Measurements from ENCODE around the gene MTTP.

Gene MTTP

DNA sequence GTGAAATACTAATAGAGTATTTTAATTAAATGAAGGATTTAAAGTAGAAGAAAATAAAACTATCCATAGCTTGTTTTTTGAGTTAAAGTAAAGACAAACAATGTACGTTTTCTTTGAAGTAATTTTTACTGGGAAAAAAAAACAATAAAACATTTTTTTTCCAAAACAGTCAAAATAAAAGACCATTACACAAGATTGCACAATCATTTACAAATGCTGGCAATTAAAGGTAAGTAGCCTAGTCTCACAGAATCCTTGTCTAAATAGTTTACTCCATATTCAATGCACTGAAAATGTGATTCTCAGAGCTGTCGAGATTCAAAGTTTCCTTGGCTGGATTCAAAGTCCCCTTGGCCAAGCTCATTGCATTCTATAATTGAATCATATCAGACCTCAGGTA lies 61.8 kb downstream of the MTTP start:
- DNase-seq (ENCODE audit: low read depth, low spot score): no peak
- no peak overlapping the region for H3K27ac ChIP-seq

DNA sequence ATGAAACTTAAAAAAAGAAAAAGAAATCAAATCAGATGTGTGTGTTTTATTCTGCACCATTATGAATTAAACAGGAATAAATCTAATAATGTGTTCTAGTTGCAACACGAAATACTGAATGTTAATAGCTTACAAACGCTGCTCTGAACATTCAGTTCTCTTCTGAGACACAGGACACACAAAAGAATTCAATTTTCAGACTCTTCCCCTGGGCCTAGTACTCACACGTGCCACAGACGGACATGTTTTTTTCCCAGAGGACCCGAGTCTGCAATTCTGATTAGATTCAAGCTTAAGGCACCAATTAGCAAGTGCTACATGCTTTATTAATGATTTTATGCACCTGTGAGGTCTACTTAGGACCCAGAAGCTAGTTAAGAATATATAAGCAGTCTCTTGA lies 62.5 kb downstream of the MTTP start:
- H3K27ac ChIP-seq: no peak overlapping the region
- no peak for DNase-seq (ENCODE audit: low read depth, low spot score)

DNA sequence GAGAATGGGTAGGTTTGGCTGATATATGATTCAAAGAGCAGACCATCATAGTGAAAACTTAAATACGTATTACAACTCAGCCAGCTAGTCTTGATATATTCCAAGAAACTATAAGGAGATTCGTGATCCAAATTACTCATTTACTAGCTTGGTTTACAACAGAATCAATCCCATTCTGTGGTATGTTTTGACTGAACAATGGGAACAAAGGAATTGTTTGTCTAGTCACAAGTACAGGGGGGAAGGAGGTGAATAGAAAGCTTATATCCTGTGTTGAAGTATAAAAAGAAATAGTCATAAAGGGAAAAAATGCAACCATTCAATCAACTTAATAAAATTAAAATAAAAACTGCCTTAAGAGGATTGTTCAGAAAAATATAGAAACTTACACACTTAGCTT lies 66.1 kb downstream of the MTTP start:
- no peak overlapping the region for H3K27ac ChIP-seq
- no peak for DNase-seq (ENCODE audit: low read depth, low spot score)

DNA sequence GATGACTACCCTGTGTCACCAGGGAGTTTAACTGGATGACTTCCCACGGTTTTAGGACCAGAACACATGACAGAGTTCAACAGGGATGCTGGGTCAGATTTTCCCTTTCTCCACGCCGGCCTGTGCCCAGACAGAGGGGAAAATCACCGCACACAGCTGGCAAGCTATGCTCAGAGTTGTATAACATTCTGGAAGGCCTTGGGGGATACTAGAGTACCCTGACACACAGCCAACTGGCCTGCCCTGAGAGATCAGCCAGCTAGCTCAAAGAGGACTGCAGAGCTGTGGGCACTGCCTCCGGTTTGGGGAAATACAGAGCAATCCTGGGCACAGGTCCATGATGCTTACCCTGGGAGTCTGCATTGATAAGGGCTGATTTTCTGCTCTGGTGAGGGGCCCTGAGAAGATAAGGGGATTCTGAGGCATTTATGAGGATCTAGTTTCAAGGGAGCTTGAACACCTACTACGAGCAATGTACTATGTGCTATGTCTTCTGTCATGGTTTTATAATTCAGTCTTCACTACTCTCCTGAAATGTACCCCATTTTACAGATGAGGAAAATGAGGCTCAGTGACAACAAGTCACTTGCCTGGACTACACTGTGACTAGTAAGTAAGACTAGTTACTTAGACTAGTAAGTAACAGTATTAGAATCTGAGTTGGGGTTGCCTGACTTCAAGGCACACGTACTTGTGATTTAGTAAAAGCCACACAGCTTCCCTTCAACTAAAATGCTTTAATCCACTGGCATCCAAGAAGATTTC lies 68.3 kb downstream of the MTTP start:
- no peak overlapping the region for H3K27ac ChIP-seq
- DNase-seq (ENCODE audit: low read depth, low spot score): no peak

DNA sequence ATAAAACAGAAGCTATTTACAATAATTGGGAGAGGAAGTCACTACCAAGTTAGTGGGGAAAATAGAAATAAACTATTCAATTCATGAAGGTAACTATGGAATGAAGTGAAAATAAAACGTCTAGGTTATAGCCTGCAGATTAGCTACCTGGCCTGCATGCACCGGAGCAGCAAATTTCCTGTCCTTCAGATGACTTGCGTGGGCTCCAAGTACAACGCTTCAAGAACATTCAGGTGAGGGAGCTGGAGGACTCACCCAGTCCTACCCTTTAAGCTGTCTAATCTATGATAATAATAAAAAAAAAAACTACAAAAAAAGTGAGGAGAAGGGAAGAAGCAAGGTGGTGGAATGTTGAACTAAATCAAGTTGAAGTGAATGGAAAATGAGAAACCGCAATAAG lies 69.8 kb downstream of the MTTP start:
- DNase-seq (ENCODE audit: low read depth, low spot score): no peak
- H3K27ac ChIP-seq: no peak overlapping the region

DNA sequence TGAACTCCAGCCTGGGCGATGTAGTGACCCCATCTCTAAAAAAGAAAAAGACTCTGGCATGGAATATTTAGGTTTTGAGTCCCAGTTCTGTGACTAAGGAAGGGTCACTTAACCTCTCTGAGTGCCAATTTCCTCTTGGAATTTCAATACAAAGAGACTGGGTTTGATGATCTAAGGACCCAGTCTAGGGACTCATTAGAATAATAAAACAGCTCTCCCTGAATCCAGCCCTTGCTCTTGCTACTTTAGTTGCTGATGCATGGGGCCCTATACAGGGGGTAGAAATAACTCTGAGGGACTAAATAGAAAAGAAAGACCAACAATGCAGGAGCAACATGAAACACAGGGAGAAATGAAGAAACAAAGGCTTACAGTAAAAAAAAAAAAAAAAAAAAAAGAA lies 70.4 kb downstream of the MTTP start:
- no peak overlapping the region for H3K27ac ChIP-seq

DNA sequence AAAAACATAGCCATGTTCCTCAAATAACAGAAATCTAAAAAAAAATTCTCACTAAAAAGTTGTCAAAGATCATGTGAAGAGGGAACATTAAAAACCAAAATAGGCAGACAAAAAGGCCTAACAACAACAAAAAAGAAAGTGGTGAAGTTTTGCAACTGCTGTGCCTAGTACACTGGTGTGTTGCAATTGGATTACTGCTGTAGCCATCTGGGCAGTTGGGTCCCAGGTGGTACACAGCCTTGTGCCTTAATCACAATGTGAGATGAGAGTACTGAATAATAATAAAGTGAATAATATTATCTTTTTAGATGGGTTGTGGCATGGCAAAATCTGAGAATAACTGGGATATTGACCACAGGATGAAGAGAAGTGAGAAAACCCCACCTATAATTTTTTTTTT lies 71.0 kb downstream of the MTTP start:
- no peak for DNase-seq (ENCODE audit: low read depth, low spot score)

More for the DNA sequence above, 70.4 kb downstream of the MTTP start:
- no peak for DNase-seq (ENCODE audit: low read depth, low spot score)

DNA sequence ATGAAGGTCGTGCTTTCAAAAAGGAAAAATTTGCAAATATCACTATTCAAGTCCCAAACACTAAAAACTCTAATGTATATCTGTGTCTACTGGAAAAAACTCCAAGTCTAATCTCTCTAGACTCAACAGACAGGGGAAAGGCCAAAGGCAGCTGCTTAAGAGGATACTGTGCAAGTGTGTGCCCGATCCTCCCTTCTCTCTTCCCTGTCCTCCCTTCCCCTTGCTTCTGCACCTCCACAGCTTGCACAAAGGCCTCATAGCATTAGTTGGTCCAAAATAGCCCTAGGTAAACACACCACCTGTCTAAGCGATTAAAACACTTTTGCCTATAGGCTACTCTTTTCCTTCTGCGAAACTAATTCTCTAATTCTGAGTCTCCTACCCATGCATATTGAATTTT lies 72.4 kb downstream of the MTTP start:
- no peak overlapping the region for H3K27ac ChIP-seq

More for the DNA sequence above, 71.0 kb downstream of the MTTP start:
- H3K27ac ChIP-seq: no peak overlapping the region

DNA sequence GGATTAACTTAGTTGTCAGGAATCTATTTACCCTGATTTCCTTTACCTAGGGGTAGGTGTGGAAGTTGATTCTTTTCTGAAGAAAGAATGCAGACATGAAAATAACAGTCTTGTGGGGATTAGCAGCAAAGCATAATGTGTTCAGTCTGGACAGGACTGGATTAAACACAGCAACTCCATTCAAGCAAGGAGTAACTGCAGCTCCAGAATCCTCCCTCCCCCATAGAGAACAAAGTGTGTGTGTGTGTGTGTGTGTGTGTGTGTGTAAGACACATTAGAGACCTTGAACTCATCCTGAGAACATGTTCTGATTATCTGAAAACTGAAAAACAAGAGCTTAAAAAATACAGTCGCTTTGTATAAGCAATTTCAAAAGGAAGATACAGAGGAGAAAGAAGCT lies 73.7 kb downstream of the MTTP start:
- no peak overlapping the region for H3K27ac ChIP-seq
- no peak for DNase-seq (ENCODE audit: low read depth, low spot score)

More for the DNA sequence above, 72.4 kb downstream of the MTTP start:
- DNase-seq (ENCODE audit: low read depth, low spot score): no peak

DNA sequence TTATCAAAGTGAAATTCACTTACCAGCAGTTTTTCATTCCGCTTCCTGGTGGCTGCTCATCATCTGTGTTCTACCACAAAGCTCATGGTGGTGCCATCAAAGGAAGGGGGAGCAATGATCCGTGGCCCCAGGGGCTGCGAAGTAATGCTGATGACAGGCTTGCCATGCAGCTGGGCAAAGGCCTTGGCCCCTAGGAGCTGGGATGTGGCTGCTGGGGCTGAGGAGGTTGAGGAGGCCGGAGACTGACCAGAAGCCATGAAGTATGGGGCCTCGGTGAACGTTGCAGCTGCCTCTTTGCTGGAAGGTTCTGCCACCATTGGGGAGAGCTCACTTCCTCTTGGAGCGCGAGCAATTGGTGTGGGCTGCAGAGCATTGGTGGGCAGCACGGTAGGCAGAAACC lies 74.6 kb downstream of the MTTP start:
- H3K27ac ChIP-seq: no peak overlapping the region
- DNase-seq (ENCODE audit: low read depth, low spot score): no peak

DNA sequence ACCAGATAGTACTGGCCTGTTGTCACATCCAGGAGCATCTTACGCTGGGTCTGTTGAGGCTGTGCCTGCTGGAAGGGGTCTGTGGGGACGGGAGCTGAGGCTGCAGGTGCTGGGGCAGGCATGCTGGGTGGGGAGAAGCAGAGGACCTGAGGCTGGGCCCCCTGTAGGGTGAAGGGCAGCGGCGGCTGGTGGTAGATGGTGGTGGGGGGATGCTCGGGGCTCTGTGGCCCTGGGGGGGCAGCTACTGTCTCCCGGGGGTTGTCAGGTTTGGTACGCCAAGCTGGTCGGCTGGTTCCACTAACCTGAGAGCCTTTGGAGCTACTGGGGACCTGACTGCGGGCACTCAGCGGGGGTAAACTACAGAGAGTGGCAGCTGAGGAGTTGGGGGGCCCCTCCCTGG lies 75.2 kb downstream of the MTTP start:
- no peak for DNase-seq (ENCODE audit: low read depth, low spot score)

DNA sequence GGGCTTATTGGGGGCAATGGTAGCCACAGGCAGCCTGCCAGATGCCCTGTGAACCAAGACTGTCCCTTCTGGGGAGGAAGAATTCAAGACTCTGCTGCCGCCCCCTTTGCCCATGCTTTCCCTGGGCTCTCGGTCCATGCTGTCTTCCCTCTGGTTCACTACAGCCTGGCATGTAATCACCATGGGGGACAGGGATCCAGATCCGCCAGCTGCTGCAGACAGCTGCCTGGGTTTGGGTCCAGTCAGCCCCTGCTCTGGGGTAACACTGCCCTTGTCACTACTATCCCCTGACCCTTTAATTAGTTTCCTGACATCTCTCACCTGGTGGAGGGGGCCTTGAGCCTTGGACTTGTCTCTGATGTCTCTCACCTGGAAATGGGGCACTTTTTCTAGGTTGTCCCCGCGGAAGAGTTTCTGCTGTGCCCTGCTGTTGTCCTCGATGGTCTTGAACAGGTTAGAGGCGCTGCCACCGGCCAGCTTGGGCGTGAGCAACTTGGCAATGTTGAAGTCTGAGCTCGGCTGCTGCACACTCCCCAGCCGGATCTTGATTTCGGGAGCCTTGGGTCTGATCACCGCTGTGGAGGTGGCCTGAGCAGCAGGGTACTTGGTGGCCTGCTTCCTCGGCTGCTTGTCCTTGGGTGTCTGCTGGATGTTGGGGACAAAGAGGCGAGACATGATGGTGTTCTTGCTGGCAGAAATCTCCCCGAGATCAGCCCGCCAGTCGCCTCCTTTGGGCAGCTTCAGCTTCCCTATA lies 76.6 kb downstream of the MTTP start:
- no peak overlapping the region for H3K27ac ChIP-seq
- no peak for DNase-seq (ENCODE audit: low read depth, low spot score)

More for the DNA sequence above, 75.2 kb downstream of the MTTP start:
- no peak overlapping the region for H3K27ac ChIP-seq

DNA sequence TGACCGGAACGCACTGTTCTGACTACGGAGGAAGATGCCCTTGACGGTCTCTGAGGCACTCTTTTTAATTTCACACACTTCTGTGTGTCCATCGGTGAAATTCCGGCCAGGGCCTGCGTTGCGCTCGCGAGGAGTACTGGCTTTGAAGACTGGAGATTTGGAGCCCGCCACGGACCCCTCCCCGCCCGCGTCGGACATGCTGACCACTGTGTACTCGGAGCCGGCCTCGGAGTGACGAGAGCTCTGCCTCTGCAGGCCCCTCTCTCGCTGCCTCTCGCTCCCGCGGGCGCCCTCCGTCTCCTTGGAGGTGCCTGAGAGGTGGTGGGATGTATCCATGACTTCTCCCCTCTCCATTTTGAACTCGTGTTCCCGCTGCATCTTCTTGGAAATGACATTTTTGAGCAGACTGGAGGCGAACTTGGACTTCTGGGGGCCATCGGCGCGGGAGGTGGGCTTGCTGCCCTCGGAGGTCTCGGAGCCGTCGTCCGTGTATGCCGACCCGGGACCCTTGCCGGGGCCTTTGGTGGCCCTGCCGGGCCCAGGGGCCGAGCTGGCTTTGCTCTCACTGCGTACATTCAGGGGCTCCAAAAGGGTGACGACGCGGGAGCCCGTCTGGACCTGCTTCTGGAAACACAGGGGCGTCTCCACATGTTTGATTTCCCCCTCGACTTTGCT lies 77.3 kb downstream of the MTTP start:
- DNase-seq (ENCODE audit: low read depth, low spot score): no peak
- no peak overlapping the region for H3K27ac ChIP-seq

DNA sequence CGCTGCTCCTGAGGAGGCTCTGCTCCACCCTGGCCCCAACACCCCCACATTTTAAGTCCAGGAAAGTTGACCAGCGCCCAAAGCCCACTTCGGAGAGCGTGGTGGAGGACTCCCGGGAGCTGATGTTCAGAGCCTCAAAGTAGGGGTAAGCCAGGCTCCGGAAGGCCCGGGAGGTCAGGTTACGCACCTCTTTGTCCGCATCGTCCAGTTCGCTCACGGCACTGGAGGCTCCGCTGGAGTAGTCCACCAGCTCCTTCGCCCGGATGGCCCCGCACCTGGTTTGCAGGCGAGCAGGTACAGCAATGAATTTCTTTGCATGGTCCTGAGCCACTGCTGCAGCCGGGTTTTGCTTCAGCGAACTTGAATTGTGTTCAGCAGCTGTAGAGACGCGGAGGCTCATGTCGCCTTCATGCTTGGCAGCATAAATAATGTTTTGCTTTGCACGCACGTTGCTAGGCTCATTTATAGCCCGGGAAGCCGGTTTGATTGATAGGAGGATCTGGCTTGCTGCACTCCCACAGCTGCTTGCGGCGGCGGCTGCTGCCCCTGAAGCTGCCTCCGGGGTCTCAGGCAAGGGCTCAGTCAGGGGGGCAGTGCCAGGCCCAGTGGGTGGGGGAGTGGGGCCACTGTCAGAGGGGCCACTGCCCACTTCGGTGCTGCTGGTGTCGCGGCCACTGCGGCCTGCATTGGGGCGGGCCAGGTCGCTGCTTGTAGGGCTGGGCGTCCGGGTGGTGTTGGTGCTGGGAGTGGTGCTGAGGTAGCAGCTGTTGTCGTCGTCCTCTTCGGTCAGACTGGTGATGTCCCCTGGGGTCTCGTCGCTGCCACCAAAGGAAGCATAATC lies 78.2 kb downstream of the MTTP start:
- DNase-seq (ENCODE audit: low read depth, low spot score): no peak
- H3K27ac ChIP-seq: no peak overlapping the region

DNA sequence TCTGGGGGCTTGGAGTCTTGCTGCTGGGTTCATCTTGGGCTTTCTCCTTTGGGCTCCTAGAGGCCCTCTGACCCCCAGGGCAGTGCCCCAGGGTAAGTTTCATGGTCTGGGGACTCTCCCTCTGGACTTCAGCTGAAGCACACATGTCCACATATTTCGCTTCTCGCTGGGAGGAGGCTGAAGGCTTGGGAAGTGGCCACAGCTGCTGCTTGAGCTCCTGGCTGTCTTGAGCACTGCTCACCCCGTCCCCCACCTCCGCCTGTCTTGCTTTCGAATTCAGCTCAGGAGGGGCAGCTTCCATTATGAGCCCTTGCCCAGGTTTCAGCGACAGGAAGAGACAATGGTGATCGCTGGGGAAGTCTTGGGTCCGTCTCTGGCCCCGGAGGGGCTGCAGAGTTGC lies 79.3 kb downstream of the MTTP start:
- H3K27ac ChIP-seq: no peak overlapping the region
- DNase-seq (ENCODE audit: low read depth, low spot score): no peak

DNA sequence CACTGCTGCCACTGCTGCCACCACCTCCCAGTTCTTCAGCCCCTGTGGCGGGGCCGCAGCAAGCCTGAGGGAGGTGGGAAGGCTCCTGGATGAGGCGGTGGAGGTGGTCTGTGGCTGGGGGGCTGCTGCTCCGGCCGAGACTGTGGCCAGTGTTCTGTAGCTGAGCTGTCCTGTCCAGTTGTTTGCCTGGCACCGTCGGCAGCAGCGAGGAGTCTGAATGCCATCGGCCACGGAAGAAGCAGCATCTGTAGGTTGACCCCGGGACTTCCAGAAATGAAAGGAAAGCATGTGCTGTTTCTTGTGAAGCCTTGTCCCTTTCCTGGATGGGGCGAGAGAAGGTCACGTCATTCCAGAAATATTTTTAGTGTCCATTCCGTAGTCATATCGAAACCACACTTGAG lies 79.7 kb downstream of the MTTP start:
- no peak for DNase-seq (ENCODE audit: low read depth, low spot score)
- no peak overlapping the region for H3K27ac ChIP-seq

DNA sequence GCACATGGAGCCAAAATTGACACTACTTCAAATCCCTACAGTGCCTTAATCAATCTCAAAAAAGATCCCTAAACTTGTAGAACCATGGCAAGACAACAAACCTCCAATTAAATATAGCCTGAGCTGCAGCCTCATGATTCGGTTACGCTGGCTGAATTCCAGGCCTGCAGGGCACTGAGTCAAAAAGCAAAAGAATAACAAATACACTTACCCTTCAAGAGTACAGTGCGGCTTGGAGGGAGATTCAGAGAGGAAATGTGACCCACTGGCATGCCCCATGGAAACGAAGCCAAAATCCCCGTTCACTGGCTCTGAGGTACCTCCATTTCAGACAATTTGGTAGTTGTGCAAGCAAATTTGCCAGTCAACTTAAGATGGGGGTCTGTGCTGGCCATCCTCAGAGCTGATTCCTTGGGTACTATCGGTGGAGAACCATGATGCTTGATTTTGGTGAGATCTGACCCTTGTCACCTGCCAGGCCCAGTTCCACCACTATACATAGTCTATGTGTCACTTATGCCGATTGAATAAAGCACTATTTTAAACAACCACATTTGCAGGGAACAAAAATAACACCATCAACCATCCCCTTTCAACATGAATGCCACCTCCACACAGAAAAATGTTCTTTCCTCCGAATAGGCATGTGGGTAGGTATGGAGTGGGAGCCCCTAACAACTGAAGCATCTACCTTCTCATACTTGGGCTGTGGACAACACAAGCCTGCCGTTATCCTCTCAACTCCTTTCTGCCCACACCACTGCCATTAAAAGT lies 80.9 kb downstream of the MTTP start:
- peak; percentile 52 for DNase-seq (ENCODE audit: low read depth, low spot score)
- no peak overlapping the region for H3K27ac ChIP-seq

DNA sequence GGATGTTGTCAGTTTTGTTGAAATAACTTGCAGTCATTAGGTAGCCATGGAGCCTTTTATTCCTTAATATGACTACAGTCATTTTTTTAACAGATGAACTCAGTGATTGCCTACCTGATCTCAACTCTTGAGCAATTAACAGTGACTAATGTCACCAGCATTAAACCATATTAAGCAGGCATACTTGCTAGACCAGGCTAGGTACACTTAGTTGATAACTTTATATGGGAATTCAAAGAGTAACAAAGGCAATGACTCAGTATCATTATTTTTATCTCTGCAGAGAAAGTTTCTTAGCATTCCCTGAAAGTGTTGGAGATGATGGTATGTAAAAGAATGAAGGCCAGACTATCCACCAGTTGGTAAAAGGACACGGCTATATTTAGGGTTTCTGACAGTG lies 83.2 kb downstream of the MTTP start, which contains the start of gene C4orf54:
Gene C4orf54, minus strand, starts transcription at position 31 of the 400 bp plus-strand sequence. CDS start 3,180 bp downstream, outside the sequence.
- H3K27ac ChIP-seq: no peak within 1 kb of the TSS
- peak; percentile 77 for DNase-seq (ENCODE audit: low read depth, low spot score)

DNA sequence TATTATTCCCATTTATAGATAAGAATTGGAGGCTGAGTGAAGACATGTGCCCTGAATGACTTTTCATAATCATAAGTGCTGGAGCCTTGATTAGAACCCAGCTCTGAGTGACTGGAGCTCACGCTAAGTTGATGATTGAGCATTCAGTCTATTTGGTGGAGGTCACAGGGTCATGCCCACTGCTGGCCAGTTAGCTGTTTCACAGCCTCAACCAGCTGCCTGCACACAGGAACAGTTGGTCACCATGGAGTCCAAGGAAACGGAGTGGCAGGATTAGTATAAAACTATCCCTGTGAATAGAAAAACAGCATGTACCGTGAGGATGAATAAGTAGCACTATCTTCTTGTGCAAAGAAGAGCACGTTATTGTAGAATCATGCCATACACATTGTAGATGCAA lies 84.0 kb downstream of the MTTP start:
- H3K27ac ChIP-seq: no peak overlapping the region
- no peak for DNase-seq (ENCODE audit: low read depth, low spot score)
